NCI-H1105 (cell line): ENCODE measurements around the gene GATA6.

ENCODE experiments used
- DNase-seq: peaks from one replicate; lab custom pipeline; 2025; lab: John Stamatoyannopoulos, UW

Gene GATA6

GRCh38 chr18:22169011-22169888 is at the start of gene GATA6:
GATA6 (plus strand) TSS chr18:22169589; CDS start chr18:22171145, 1,556 bp downstream.
- peak; percentile 84 for DNase-seq

- DNase-seq, result no peak
Measured at GRCh38 chr18:22124970-22125369, 44.4 kb upstream of the GATA6 start.

- no peak for DNase-seq
Measured at GRCh38 chr18:22128954-22129353, 40.4 kb upstream of the GATA6 start.

- DNase-seq, result no peak
Measured at GRCh38 chr18:22129778-22130177, 39.6 kb upstream of the GATA6 start.

GRCh38 chr18:22132258-22132657 is 37.1 kb upstream of the GATA6 start:
- DNase-seq, result no peak

- DNase-seq, result no peak
Measured at GRCh38 chr18:22132763-22133162, 36.6 kb upstream of the GATA6 start.

GRCh38 chr18:22136395-22136794 is 33.0 kb upstream of the GATA6 start:
- no peak for DNase-seq

- no peak for DNase-seq
Measured at GRCh38 chr18:22141211-22141610, 28.2 kb upstream of the GATA6 start.

GRCh38 chr18:22143347-22144340 is 25.7 kb upstream of the GATA6 start:
- DNase-seq, result no peak

GRCh38 chr18:22145160-22145559 is 24.2 kb upstream of the GATA6 start:
- DNase-seq, result no peak

GRCh38 chr18:22149710-22150109 is 19.7 kb upstream of the GATA6 start:
- no peak for DNase-seq

- no peak for DNase-seq
Measured at GRCh38 chr18:22152093-22152492, 17.3 kb upstream of the GATA6 start.

GRCh38 chr18:22153428-22153827 is 16.0 kb upstream of the GATA6 start:
- DNase-seq, result no peak

- no peak for DNase-seq
Measured at GRCh38 chr18:22155584-22155983, 13.8 kb upstream of the GATA6 start.

GRCh38 chr18:22159014-22159413 is 10.4 kb upstream of the GATA6 start:
- no peak for DNase-seq

GRCh38 chr18:22161090-22161489 is 8.3 kb upstream of the GATA6 start:
- no peak for DNase-seq

- DNase-seq, result no peak
Measured at GRCh38 chr18:22163416-22164161, 5.8 kb upstream of the GATA6 start.

GRCh38 chr18:22164337-22165048 is 4.9 kb upstream of the GATA6 start:
- no peak for DNase-seq

GRCh38 chr18:22165049-22165602 is 4.3 kb upstream of the GATA6 start:
- no peak for DNase-seq

GRCh38 chr18:22165603-22166068 is 3.8 kb upstream of the GATA6 start:
- no peak for DNase-seq
